Right atrium auricular region (tissue), 2 donors: ENCODE measurements around the gene JARID2. TPM values are rescaled to one million over a fixed set of nuclear protein-coding genes. Genes with fewer than 3 reads are reported as not detected.

Experiments used
- DNase-seq: peaks from one replicate; pipeline ENCODE4 v3.0.0-alpha.2; 2019; ENCODE audit warnings: low spot score
- H3K27ac ChIP-seq, 2 donors: fragments of 200-600 bp; sonication (generic); 1 replicate in 1 of 2; 2 replicates in 1 of 2; pipeline ENCODE4 v1.5.1; 2016 to 2019
- H3K27me3 ChIP-seq, 2 donors: fragments of 200-600 bp; sonication (generic); one replicate each; pipeline versions ENCODE4 v1.5.1 to v1.6.0; 2017 to 2019
- H3K36me3 ChIP-seq: fragments of 200-600 bp; sonication (generic); one replicate; pipeline ENCODE4 v1.5.1; 2016
- H3K4me1 ChIP-seq, 2 donors: fragments of 200-600 bp; sonication (generic); one replicate each; pipeline versions ENCODE4 v1.5.1 to v1.6.0; 2017 to 2019
- H3K4me3 ChIP-seq, 2 donors: fragments of 200-600 bp; sonication (generic); 1 replicate in 1 of 2; 2 replicates in 1 of 2; pipeline ENCODE4 v1.5.1; 2017 to 2019; ENCODE audit warnings: mild to moderate bottlenecking in 1 of 2, moderate library complexity in 1 of 2
- H3K9me3 ChIP-seq, 2 donors: fragments of 200-600 bp; sonication (generic); one replicate each; pipeline ENCODE4 v1.5.1; 2019
- total RNA-seq, 2 donors: library from RNA; depleted of rRNA; stranded (reverse); fragments of >200 nt; gene quantifications; one replicate each; pipeline ENCODE4 v1.1.0, GENCODE V29; 2016
- TF ChIP-seq, protein P1 (sequence below), 2 donors: fragments of 200-600 bp; sonication (generic); IDR thresholded peaks; one replicate each; pipeline ENCODE4 v1.5.1; 2019; ENCODE audit warnings: antibody characterized with exemption in 2 of 2

Gene JARID2
- total RNA-seq, 2 donors from 2014 or later: 6.5 to 6.7 TPM

DNA sequence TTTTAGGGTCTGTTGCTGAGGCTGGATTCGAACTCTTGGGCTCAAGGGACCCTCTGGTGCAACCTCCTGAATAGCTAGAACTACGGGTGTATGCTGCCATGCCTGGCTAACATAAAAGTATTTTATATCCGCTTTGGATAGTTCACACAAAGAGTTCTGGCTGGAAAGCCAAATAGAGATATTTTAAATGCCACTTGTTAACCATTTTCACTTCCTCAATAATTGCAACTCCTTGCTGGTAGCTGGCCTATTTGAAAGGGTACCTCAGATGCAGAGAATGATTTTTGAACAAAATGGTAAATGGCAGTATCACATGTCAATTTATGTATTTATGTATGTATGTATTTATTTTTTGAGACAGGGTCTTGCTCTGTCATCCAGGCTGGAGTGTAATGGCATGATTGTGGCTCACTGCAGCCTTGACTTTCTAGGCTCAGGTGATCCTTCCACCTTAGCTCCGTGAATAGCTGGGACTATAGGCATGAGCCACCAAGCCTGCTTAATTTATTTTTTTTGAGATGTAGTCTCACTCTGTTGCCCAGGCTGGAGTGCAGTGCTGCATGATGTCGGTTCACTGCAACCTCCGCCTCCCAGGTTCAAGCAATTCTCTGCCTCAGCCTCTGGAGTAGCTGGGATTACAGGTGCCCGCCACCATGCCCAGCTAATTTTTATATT, 12.9 kb upstream of the JARID2 start:
- H3K36me3 ChIP-seq: no peaks in the 10 kb centered on the region
- H3K9me3 ChIP-seq: no peaks in the 10 kb centered on the region
- H3K4me1 ChIP-seq: no peaks in the 10 kb centered on the region
- TF ChIP-seq, protein P1, sequence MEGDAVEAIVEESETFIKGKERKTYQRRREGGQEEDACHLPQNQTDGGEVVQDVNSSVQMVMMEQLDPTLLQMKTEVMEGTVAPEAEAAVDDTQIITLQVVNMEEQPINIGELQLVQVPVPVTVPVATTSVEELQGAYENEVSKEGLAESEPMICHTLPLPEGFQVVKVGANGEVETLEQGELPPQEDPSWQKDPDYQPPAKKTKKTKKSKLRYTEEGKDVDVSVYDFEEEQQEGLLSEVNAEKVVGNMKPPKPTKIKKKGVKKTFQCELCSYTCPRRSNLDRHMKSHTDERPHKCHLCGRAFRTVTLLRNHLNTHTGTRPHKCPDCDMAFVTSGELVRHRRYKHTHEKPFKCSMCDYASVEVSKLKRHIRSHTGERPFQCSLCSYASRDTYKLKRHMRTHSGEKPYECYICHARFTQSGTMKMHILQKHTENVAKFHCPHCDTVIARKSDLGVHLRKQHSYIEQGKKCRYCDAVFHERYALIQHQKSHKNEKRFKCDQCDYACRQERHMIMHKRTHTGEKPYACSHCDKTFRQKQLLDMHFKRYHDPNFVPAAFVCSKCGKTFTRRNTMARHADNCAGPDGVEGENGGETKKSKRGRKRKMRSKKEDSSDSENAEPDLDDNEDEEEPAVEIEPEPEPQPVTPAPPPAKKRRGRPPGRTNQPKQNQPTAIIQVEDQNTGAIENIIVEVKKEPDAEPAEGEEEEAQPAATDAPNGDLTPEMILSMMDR (IDR thresholded peaks at IDR 0.05): no peak
- H3K4me3 ChIP-seq: no peak overlapping the region
- H3K27ac ChIP-seq: no peak overlapping the region
- DNase-seq: no peak
- H3K27me3 ChIP-seq: no peaks in the 10 kb centered on the region

DNA sequence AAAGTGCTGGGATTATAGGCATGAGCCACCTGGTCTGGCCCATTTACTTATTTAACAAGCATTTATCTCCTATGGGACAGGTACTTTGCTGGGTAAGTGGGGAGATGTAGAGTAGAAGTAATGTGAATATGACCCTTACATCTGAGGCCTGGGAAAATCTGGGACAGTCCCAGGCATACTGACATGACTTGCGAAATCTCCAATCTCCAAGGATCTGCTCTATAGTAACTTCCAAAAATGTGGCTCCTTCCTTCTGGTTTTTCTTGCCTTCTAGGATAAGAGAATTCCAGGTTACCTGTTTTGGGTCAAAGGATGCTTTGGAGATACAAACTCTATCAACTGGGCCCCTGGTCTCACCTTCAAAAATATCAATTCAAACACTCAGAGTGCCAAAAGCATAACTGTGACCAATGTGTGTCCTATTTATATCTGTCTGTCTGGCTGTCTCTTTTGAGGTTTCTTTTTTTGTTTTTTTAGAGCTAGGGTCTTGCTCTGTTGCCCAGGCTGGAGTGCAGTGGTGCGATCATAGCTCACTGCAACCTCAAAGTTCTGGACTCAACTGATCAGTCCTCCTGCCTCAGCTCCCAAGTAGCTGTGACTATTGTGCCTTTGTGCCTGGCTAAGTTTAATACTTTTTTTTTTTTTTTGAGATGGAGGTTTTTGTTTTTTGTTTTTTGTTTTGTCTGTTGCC, 11.7 kb upstream of the JARID2 start:
- no peaks in the 10 kb centered on the region for H3K27me3 ChIP-seq
- DNase-seq: no peak
- TF ChIP-seq, protein P1 (IDR thresholded peaks at IDR 0.05): no peak
- no peaks in the 10 kb centered on the region for H3K36me3 ChIP-seq
- H3K9me3 ChIP-seq: no peaks in the 10 kb centered on the region
- H3K4me1 ChIP-seq: peaks cover 0 to 2% of the 10 kb centered on the region in 2 donors
- no peak overlapping the region for H3K27ac ChIP-seq
- H3K4me3 ChIP-seq: no peak overlapping the region

DNA sequence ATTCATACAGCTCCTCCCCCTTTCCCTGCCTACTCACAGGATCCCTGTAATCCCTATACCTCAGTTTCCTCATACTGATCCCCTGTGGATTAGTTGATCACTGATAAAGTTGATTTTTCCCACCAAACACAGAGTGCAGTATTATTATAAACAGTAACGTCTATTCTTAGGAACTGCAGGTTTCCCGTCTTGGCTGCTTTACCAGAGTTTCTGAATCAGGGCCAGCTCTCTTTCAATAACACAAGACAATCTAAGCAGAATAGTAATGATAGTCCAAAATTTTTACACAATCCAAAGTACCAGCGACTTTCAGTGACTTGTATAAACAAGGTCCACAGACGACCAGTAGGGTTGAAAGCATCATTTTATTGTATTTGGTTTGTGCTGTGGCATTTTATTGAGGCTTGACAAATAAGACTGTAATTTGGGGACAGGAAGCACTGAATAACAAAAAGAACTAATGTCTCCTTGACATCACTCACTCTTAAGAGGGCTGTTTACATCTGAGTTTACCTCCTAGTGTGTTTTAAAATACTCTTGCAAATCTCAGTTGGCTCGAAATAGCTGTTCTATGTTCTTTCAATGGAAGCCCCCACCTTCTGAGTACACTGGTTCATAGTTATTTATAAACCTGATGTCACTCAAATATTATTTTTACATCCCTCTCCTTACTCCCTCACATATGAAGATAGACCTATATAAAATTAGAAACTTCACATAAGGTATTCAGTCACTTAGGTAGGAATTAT, 6.1 kb upstream of the JARID2 start:
- Histone ChIP-seq H3K27ac (peak overlapping the region; percentile 39 to 71), H3K4me3 (no peak overlapping the region), H3K36me3 (no peaks in the 10 kb centered on the region), H3K27me3 (no peaks in the 10 kb centered on the region), H3K9me3 (no peaks in the 10 kb centered on the region), H3K4me1 (peaks cover 0 to 20% of the 10 kb centered on the region in 2 donors)
- no peak for DNase-seq
- TF ChIP-seq, protein P1 (IDR thresholded peaks at IDR 0.05): no peak

- no peaks in the 10 kb centered on the region for H3K27me3 ChIP-seq
- DNase-seq: no peak
- peaks cover 0 to 24% of the 10 kb centered on the region in 2 donors for H3K4me1 ChIP-seq
- no peak overlapping the region for H3K4me3 ChIP-seq
- H3K27ac ChIP-seq: no peak overlapping the region
- H3K9me3 ChIP-seq: no peaks in the 10 kb centered on the region
- H3K36me3 ChIP-seq: no peaks in the 10 kb centered on the region
- TF ChIP-seq, protein P1 (IDR thresholded peaks at IDR 0.05): no peak
Observed at GRCh38 chr6:15242503-15242902, 3.4 kb upstream of the JARID2 start.

DNA sequence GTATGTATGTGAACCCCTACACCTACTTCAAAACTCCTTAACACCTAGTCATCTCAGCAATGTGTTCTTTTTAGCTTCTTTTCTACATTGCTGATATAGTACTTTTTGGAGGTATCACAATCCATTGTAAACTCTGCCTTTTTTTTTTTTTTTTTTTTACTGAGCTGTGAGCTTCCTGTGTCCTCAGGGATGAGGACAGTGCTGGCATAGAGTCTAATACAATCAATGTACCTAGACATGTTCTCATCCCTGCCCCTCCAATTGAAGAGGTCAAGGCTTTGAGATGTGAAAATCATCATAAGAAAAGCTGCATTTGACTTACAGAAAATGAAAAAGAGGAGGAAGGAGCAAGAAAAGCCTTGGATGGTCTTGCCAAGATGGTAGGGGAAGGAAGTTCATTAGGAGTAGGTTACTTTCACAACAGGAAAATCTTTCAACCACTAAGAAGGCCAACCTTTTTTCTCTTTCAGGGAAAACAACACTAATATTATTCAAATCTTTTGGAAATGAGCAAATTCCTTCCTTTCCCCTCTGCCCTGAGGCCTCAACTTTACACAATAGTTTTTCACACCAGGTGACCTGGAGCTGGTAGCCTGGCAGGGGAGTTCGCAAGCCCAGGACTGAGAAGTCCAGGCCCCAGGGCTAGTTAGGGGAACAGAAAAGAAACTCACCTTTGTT, 2.8 kb upstream of the JARID2 start:
- H3K4me1 ChIP-seq: peaks cover 0 to 26% of the 10 kb centered on the region in 2 donors

More for the DNA sequence above, 2.8 kb upstream of the JARID2 start:
- H3K4me3 ChIP-seq: no peak overlapping the region
- DNase-seq: no peak
- H3K27me3 ChIP-seq: no peaks in the 10 kb centered on the region
- H3K9me3 ChIP-seq: no peaks in the 10 kb centered on the region
- no peaks in the 10 kb centered on the region for H3K36me3 ChIP-seq
- TF ChIP-seq, protein P1 (IDR thresholded peaks at IDR 0.05): no peak
- peak overlapping the region in 1 of 2 donors; percentile 95 for H3K27ac ChIP-seq
